Activated CD4-positive, alpha-beta T cell treated with anti-CD3 and anti-CD28 coated beads, Interleukin-2, amount 50 U/mL, for 16 hours (primary cell): ENCODE results near the gene ITPRIPL2.

ENCODE experiments used
- DNase-seq: peaks from one replicate; pipeline ENCODE4 v3.0.0-alpha.2; 2020

The ITPRIPL2 gene

GRCh38 chr16:19145010-19145409, 31.2 kb downstream of the ITPRIPL2 start:
- DNase-seq: no peak

DNA sequence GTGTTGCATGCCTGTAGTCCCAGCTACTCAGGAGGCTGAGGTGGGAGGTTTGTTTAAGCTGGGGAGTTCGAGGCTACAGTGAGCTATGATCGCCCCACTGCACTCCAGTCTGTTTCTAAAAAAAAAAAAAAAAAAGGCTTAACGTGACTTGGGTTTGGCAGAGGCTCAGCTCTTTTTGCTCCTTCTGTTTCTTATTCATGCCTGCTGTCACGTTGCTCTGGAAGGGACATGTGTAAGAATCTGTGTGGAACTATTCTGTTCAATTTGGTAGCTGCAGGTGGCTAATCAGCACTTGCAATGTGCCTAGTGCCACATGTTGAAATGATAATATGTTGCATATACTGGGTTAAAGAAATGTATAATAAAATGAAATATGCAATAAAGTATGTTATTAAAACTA, 33.4 kb downstream of the ITPRIPL2 start:
- no peak for DNase-seq

DNA sequence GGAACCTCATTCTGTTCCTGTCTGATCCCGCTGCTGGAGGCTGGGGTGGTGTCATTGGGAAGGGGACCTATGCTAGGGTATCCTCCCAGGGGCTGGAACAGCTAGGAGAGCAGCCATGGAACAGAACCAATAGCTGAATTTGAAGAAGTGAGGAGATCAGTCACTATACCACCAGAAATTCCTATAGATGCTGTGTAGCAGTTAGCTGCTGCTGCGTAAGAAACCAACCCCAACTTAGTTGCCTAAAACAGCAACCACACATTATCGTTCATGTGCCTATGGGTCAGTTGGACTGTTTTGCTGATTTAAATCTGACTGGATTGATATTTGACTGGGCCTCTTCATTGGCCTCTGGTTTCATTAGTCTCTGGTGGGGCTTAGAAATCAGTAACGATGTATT, 33.9 kb downstream of the ITPRIPL2 start:
- no peak for DNase-seq

GRCh38 chr16:19148189-19148588, 34.4 kb downstream of the ITPRIPL2 start:
- no peak for DNase-seq

GRCh38 chr16:19151310-19151709, 37.5 kb downstream of the ITPRIPL2 start:
- no peak for DNase-seq

DNA sequence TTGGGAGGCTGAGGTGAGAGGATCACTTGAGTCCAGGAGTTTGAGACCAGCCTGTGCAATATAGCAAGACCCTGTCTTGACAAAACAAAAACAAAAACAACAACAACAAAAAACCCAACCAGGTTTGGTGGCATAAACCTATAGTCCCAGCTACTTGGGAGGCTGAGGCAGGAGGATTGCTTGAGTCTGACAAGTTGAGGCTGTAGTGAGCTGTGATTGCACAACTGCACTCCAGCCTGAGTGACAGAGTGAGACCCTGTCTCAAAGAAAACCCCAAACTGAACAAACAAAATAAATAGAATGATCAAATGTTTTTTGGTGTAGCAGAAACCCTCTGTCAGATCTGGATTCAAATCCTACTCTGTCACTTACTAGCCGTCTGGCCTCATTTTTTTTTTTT, 38.3 kb downstream of the ITPRIPL2 start:
- DNase-seq: no peak

DNA sequence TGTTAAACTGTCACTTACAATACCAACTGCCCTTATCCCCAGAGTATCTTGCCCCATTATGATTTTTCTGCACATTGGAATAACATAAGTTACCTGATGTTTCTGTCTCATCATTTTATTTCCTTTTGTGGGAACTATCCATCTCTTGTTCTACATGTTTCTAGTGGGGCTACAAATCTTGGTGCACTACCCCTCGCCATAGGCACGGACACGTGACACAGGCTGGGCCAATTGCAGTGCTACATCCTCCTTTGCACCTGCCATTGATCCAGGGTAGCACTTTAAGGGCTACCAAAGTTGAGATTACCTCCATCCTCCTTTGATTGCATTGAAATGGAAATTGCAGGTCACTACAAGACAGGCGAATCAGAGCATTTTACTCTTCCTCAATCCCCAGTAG, 40.1 kb downstream of the ITPRIPL2 start:
- DNase-seq: no peak

- DNase-seq: no peak
Measured at GRCh38 chr16:19162085-19162484, 48.3 kb downstream of the ITPRIPL2 start.

DNA sequence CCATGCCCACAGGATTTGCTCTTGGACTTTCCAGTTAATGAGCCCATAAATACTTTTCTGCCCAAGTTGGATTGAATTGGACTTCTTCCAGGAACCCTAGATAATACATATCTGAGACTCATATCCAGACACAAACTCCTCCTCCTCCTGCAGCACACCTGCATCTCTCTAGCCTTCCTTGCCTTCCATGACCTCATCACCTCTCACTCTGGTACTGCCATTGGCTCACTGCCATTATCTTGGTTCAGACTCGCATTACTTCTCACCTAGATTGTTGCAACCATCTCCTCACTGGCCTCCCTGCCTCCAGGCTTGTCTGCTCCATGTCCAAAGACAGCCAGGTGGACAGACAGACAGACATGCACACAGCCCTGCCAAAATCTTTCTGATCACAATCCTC, 49.5 kb downstream of the ITPRIPL2 start:
- no peak for DNase-seq

DNA sequence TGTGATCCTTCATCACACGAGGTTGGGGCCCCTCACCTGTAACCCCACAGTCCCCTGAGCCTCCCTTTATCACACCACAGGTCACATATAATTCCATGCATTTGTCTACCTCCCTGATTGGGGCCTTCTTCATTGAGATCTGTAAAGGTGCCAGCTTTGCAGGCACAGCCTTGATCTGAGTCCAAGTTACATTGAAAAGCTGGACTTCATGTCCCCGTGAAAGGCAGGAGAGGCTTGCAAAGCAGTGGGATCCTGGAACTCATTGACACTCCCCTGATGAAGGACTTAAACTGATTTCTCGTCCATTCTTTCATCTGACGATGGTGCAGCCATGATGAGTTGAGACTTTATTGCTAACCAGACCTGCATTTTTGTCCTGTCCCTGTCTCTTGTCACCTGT, 50.5 kb downstream of the ITPRIPL2 start:
- DNase-seq: no peak

- DNase-seq: no peak
Measured at GRCh38 chr16:19165101-19165500, 51.3 kb downstream of the ITPRIPL2 start.

DNA sequence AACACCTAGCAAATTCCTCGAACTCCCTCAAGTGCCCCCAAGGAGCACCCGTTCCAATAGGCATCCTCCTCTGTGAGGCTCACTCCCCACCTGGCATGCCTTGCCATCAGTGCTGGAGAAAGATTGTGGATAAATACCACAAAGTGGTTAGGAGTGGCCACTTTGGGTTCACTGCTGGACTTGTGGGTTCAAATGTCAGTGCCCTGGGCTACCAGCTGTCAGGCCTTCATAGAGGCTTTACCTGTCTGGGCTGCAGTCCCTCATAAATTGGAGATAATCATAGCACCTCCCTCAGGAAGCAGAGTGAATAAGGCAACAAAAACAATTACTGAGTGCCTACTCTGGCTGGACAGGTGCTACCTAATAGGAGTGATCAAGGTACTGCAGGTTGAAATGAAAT, 52.7 kb downstream of the ITPRIPL2 start:
- DNase-seq: no peak

DNA sequence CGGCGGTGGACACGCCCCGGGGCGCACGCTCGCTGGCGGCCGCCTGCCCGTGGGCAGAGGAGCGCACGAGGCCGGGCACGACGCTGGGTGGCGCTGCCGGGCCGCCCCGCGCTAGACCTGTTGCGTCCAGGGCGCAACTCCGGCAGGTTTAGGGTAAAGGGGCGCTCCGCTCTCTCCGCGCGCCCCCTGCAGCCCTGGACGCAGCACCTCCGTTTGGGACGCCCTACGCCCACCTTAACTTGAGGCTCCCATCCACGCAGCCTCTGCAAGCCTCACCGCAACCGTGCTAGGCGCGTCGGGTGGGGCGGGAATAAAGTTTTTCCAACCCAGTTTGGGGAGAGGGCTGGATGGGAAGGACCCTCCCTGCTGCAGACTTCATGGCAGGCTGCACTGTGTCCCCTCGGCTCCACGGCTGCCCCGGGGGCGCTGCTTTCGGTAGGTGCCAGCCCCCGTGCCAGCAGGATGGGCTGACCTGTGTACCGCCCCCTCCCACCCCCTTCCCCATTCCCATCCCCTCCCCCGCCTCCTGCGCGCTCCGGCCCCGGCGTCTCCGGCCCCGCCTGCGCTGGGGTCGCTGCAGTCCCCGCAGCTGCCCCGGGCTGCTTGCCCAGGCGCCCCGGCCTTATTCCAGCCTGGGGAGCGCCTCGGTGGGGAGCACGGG, 54.1 kb downstream of the ITPRIPL2 start, which contains the start of gene SYT17:
Gene SYT17 (plus strand): TSS at position 531 of the 661 bp plus-strand sequence. CDS start 407 bp downstream, outside the sequence.
- DNase-seq: peak; percentile 54

- DNase-seq: no peak
Measured at GRCh38 chr16:19168371-19169081, 54.8 kb downstream of the ITPRIPL2 start.

GRCh38 chr16:19169082-19169639, 55.4 kb downstream of the ITPRIPL2 start:
- DNase-seq: no peak

DNA sequence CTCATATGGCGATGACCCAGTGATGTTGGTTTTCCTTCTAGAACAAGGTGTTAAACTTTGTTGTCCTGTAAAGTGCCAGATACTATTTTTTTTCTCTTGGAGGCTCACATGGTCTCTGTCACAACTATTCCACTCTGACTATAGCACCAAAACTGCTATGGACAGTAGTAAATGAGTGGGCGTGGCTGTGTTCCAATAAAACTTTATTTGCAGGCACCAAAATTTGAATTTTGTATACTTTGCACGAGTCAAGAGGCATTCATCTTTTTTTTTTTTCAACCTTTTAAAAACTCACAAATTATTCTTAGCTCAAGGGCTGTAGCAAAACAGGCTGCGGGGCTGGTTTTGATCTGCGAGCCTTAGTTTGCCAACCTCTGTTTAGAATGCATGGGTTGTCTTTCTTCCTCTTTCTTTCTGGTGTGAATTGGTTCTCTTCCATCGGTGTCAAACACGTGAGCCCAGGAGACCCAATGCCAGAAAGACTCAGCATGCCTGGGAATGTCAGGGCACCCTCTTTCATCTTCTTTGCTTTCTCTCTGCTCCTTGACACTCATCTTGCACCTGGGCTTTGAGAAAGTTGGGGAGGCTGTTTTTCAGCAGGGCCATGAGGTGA, 56.4 kb downstream of the ITPRIPL2 start:
- DNase-seq: no peak
